Mesothelial cell of epicardium (in vitro differentiated cells): ENCODE results near the gene PNMT. TPM values are rescaled to one million over a fixed set of nuclear protein-coding genes. Genes with fewer than 3 reads are reported as not detected.

Experiments used
- DNase-seq, 2 experiments: peaks; one replicate each; pipeline ENCODE4 v3.0.0; 2021; ENCODE audit warnings: low spot score in 2 of 2; ENCODE audit not compliant: unreplicated experiment in 2 of 2
- H3K27ac Mint-ChIP-seq: 2 replicates; pipeline ENCODE4 v1.8.0; 2021; ENCODE audit warnings: mixed read lengths
- H3K27me3 Mint-ChIP-seq: 2 replicates; pipeline ENCODE4 v1.8.0; 2021; ENCODE audit warnings: low read depth, mixed read lengths
- H3K36me3 Mint-ChIP-seq: 2 replicates; pipeline ENCODE4 v1.8.0; 2021; ENCODE audit warnings: mixed read lengths
- H3K4me1 Mint-ChIP-seq: 2 replicates; pipeline ENCODE4 v1.8.0; 2021; ENCODE audit warnings: mixed read lengths
- H3K4me3 Mint-ChIP-seq: 2 replicates; pipeline ENCODE4 v1.8.0; 2021; ENCODE audit warnings: mild to moderate bottlenecking, moderate library complexity, mixed read lengths
- H3K9me3 Mint-ChIP-seq: 2 replicates; pipeline ENCODE4 v1.8.0; 2021; ENCODE audit warnings: mixed read lengths
- CTCF ChIP-seq: fragments of 200-600 bp; sonication (generic); IDR thresholded peaks from one replicate; pipeline ENCODE4 v1.5.0; 2021; ENCODE audit warnings: antibody characterized with exemption; ENCODE audit not compliant: unreplicated experiment
- total RNA-seq: library from RNA; stranded (reverse); gene quantifications from 3 replicates; pipeline ENCODE4 v1.2.1, GENCODE V29; 2021

PNMT gene
- total RNA-seq, 1 donor from 2014 or later = 1.7 TPM

- H3K4me3 Mint-ChIP-seq = no peak overlapping the region
- H3K9me3 Mint-ChIP-seq = no peaks in the 10 kb centered on the region
- peaks cover 6% of the 10 kb centered on the region for H3K36me3 Mint-ChIP-seq
Measured at GRCh38 chr17:39663340-39663687, 4.9 kb upstream of the PNMT start.

GRCh38 chr17:39663688-39664580 is 4.3 kb upstream of the PNMT start:
- Mint-ChIP-seq H3K4me3 (no peak overlapping the region), H3K27me3 (peaks cover 38% of the 10 kb centered on the region), H3K36me3 (peaks cover 6% of the 10 kb centered on the region), H3K4me1 (peaks cover 14% of the 10 kb centered on the region), H3K27ac (peak overlapping the region; percentile 59), H3K9me3 (no peaks in the 10 kb centered on the region)
- TF ChIP-seq CTCF = no peak
- DNase-seq = no peak

More at GRCh38 chr17:39663340-39663687, 4.9 kb upstream of the PNMT start:
- Mint-ChIP-seq H3K27me3 (peaks cover 33% of the 10 kb centered on the region), H3K4me1 (peaks cover 10% of the 10 kb centered on the region), H3K27ac (no peak overlapping the region)
- DNase-seq = no peak
- no peak for TF ChIP-seq CTCF

GRCh38 chr17:39664581-39665561 is 3.4 kb upstream of the PNMT start, which contains the start of gene TCAP:
TSS of gene TCAP (plus strand) at chr17:39665349. CDS start at chr17:39665360, 11 bp downstream.
- peaks cover 14% of the 10 kb centered on the region for H3K4me1 Mint-ChIP-seq

GRCh38 chr17:39665642-39666224 is 2.5 kb upstream of the PNMT start:
- H3K4me3 Mint-ChIP-seq = peak overlapping the region; percentile 31

More at GRCh38 chr17:39664581-39665561, 3.4 kb upstream of the PNMT start, which contains the start of gene TCAP:
- Mint-ChIP-seq H3K4me3 (peak within 1 kb of the TSS; percentile 31), H3K9me3 (no peaks in the 10 kb centered on the region), H3K36me3 (peaks cover 6% of the 10 kb centered on the region), H3K27me3 (peaks cover 46% of the 10 kb centered on the region), H3K27ac (no peak within 1 kb of the TSS)
- no peak for TF ChIP-seq CTCF
- DNase-seq = no peak

More at GRCh38 chr17:39665642-39666224, 2.5 kb upstream of the PNMT start:
- Mint-ChIP-seq H3K4me1 (peaks cover 14% of the 10 kb centered on the region), H3K27ac (no peak overlapping the region), H3K9me3 (no peaks in the 10 kb centered on the region), H3K27me3 (peaks cover 54% of the 10 kb centered on the region), H3K36me3 (peaks cover 6% of the 10 kb centered on the region)
- TF ChIP-seq CTCF = no peak
- DNase-seq = no peak
